H1 (cell line): Measurements from ENCODE around the gene RELN. TPM values are rescaled to one million over a fixed set of nuclear protein-coding genes. Genes with fewer than 3 reads are reported as not detected.

Source experiments
- CTCF ChIA-PET: fragments of 300-600 bp; sonication (Branson Sonifier 250); formaldehyde crosslinking; loops from one replicate; lab custom pipeline; 2021; ENCODE audit not compliant: partially characterized antibody; lab: Charles Lee
- POLR2A ChIA-PET: fragments of 300-600 bp; sonication (Branson Sonifier 250); formaldehyde crosslinking; loops from one replicate; lab custom pipeline; 2021; ENCODE audit warnings: inconsistent platforms; ENCODE audit not compliant: partially characterized antibody; lab: Charles Lee
- DNase-seq, 2 experiments: peaks; one replicate each; pipeline versions ENCODE4 v3.0.0 to v3.0.0-alpha.2; 2010 to 2022; ENCODE audit warnings: low spot score in 2 of 2, low read depth in 1 of 2, mixed read lengths in 1 of 2
- FAIRE-seq: peaks from 2 replicates; lab custom pipeline; 2011; peaks lifted over from hg19 to GRCh38; lab: Jason Lieb, UNC
- H2AFZ ChIP-seq: 2 replicates; pipeline ENCODE4 v1.8.1; 2012; ENCODE audit warnings: low read length, inconsistent platforms
- H2AK5ac ChIP-seq: 2 replicates; pipeline ENCODE4 v1.6.1; 2013; ENCODE audit warnings: low read depth, low read length
- H2BK120ac ChIP-seq: replicated peaks from 2 replicates; pipeline ENCODE3; 2013; ENCODE audit warnings: low read depth, low read length, inconsistent platforms
- H2BK12ac ChIP-seq: 2 replicates; pipeline ENCODE4 v1.6.1; 2013; ENCODE audit warnings: low read depth, low read length
- H2BK15ac ChIP-seq: 2 replicates; pipeline ENCODE4 v1.6.1; 2013; ENCODE audit warnings: low read length
- H2BK20ac ChIP-seq: 2 replicates; pipeline ENCODE4 v1.6.1; 2013; ENCODE audit warnings: low read length
- H2BK5ac ChIP-seq: 2 replicates; pipeline ENCODE4 v1.6.1; 2013; ENCODE audit warnings: low read depth, low read length
- H3K14ac ChIP-seq: 2 replicates; pipeline ENCODE4 v1.6.1; 2013; ENCODE audit warnings: inconsistent platforms; ENCODE audit not compliant: insufficient read length
- H3K18ac ChIP-seq: 2 replicates; pipeline ENCODE4 v1.6.1; 2013; ENCODE audit warnings: low read length; ENCODE audit errors: extremely low read depth
- H3K23ac ChIP-seq: 2 replicates; pipeline ENCODE4 v1.6.1; 2013; ENCODE audit warnings: inconsistent platforms; ENCODE audit not compliant: insufficient read length
- H3K23me2 ChIP-seq: 2 replicates; pipeline ENCODE4 v1.6.1; 2013; ENCODE audit warnings: low read depth, low read length
- H3K27ac ChIP-seq: 2 replicates; pipeline ENCODE4 v1.6.1; 2011; ENCODE audit warnings: low read depth, low read length, inconsistent platforms
- H3K27me3 ChIP-seq, 4 experiments: replicated peaks in 1 of 4; 1 replicate in 1 of 4; 2 replicates in 3 of 4; pipeline versions ENCODE4 v1.6.1 to v1.8.1; 2011 to 2013; ENCODE audit warnings: low read length in 3 of 4, mild to moderate bottlenecking in 3 of 4, inconsistent platforms in 2 of 4, mixed read lengths in 2 of 4, moderate library complexity in 1 of 4; ENCODE audit not compliant: control insufficient read depth in 3 of 4, insufficient read depth in 3 of 4; ENCODE audit errors: extremely low read depth in 1 of 4
- H3K36me3 ChIP-seq, 4 experiments: 2 replicates each; pipeline versions ENCODE4 v1.6.1 to v1.8.1; 2011 to 2013; ENCODE audit warnings: mild to moderate bottlenecking in 4 of 4, low read length in 3 of 4, moderate library complexity in 2 of 4, control low read depth in 1 of 4, inconsistent platforms in 1 of 4; ENCODE audit not compliant: insufficient read depth in 4 of 4, control insufficient read depth in 2 of 4
- H3K4ac ChIP-seq: replicated peaks from 2 replicates; pipeline ENCODE3; 2013; ENCODE audit warnings: low read length, low read depth, mixed read lengths, inconsistent platforms; ENCODE audit not compliant: insufficient read length
- H3K4me1 ChIP-seq, 4 experiments: replicated peaks in 1 of 4; 1 replicate in 1 of 4; 2 replicates in 3 of 4; pipeline versions ENCODE4 v1.6.1 to v1.8.1; 2011 to 2013; ENCODE audit warnings: low read length in 3 of 4, inconsistent platforms in 2 of 4, mixed read lengths in 1 of 4; ENCODE audit not compliant: insufficient read depth in 4 of 4, control insufficient read depth in 3 of 4
- H3K4me2 ChIP-seq, 2 experiments: 2 replicates each; pipeline versions ENCODE4 v1.6.1 to v1.8.1; 2011 to 2013; ENCODE audit warnings: low read depth in 2 of 2, low read length in 2 of 2, control low read depth in 1 of 2, inconsistent platforms in 1 of 2, mild to moderate bottlenecking in 1 of 2; ENCODE audit not compliant: insufficient read depth in 1 of 2
- H3K4me3 ChIP-seq, 4 experiments: fragments of 200-600, 300-600 bp in 1 of 4; sonication (generic), shearing (Covaris generic), sonication (Bioruptor Twin) in 1 of 4; 2 replicates each; pipeline versions ENCODE4 v1.5.1 to v1.8.1; 2011 to 2016; ENCODE audit warnings: low read length in 4 of 4, low read depth in 3 of 4, control low read depth in 2 of 4, inconsistent platforms in 2 of 4, mild to moderate bottlenecking in 2 of 4, mixed read lengths in 1 of 4, moderate library complexity in 1 of 4; ENCODE audit not compliant: insufficient read depth in 2 of 4; ENCODE audit errors: extremely low read depth in 1 of 4
- H3K56ac ChIP-seq: replicated peaks from 2 replicates; pipeline ENCODE3; 2013; ENCODE audit warnings: low read depth, mild to moderate bottlenecking, mixed read lengths, low read length, inconsistent platforms; ENCODE audit not compliant: insufficient read length
- H3K79me1 ChIP-seq: 2 replicates; pipeline ENCODE4 v1.6.1; 2013; ENCODE audit warnings: low read depth, low read length, control low read depth
- H3K79me2 ChIP-seq, 2 experiments: 2 replicates each; pipeline versions ENCODE4 v1.6.1 to v1.8.1; 2012 to 2013; ENCODE audit warnings: low read length in 2 of 2, mild to moderate bottlenecking in 2 of 2, inconsistent platforms in 1 of 2; ENCODE audit not compliant: insufficient read depth in 2 of 2, control insufficient read depth in 1 of 2
- H3K9ac ChIP-seq, 4 experiments: replicated peaks in 1 of 4; 1 replicate in 1 of 4; 2 replicates in 3 of 4; pipeline versions ENCODE4 v1.6.1 to v1.8.1; 2011 to 2013; ENCODE audit warnings: low read depth in 3 of 4, low read length in 3 of 4, control low read depth in 2 of 4, mild to moderate bottlenecking in 2 of 4, moderate library complexity in 2 of 4, inconsistent platforms in 1 of 4; ENCODE audit errors: extremely low read depth in 1 of 4
- H3K9me3 ChIP-seq, 2 experiments: 2 replicates each; pipeline versions ENCODE4 v1.6.1 to v1.8.1; 2012 to 2013; ENCODE audit warnings: mild to moderate bottlenecking in 2 of 2, moderate library complexity in 2 of 2, control low read depth in 1 of 2, inconsistent platforms in 1 of 2, low read depth in 1 of 2, low read length in 1 of 2, mixed read lengths in 1 of 2; ENCODE audit not compliant: insufficient read depth in 2 of 2
- H4K20me1 ChIP-seq, 2 experiments: replicated peaks in 1 of 2; 2 replicates each; pipeline versions ENCODE3 to v1.8.1; 2011 to 2013; ENCODE audit warnings: inconsistent platforms in 2 of 2, low read length in 2 of 2, mild to moderate bottlenecking in 1 of 2; ENCODE audit not compliant: insufficient read depth in 2 of 2, control insufficient read depth in 1 of 2
- H4K5ac ChIP-seq: 2 replicates; pipeline ENCODE4 v1.6.1; 2013; ENCODE audit warnings: low read length, low read depth, mixed read lengths, inconsistent platforms; ENCODE audit not compliant: insufficient read length
- H4K8ac ChIP-seq: 2 replicates; pipeline ENCODE4 v1.8.0; 2013; ENCODE audit warnings: mild to moderate bottlenecking, moderate library complexity, low read length, inconsistent platforms; ENCODE audit not compliant: insufficient read depth; ENCODE audit errors: extremely low read depth
- H4K91ac ChIP-seq: replicated peaks from 2 replicates; pipeline ENCODE3; 2013; ENCODE audit warnings: low read length, mixed read lengths, inconsistent platforms; ENCODE audit not compliant: insufficient read length
- BACH1 ChIP-seq: IDR thresholded peaks from 2 replicates; pipeline ENCODE4 v1.6.1; 2012; ENCODE audit warnings: low read length, improper control_type of control experiment
- CBX5 ChIP-seq: fragments of 300-800, 300-1000 bp; sonication (generic); IDR thresholded peaks from 2 replicates; pipeline ENCODE4 v1.7.1; 2016; ENCODE audit warnings: antibody characterized with exemption, low read length, low read depth
- CBX8 ChIP-seq: fragments of 300-800, 300-1000 bp; sonication (generic); IDR thresholded peaks from 2 replicates; pipeline ENCODE4 v1.7.1; 2016; ENCODE audit warnings: low read depth, low read length, borderline replicate concordance
- CREB1 ChIP-seq: IDR thresholded peaks from 2 replicates; pipeline ENCODE4 v1.6.1; 2012; ENCODE audit warnings: inconsistent platforms
- CTCF ChIP-seq, 3 experiments: IDR thresholded peaks; 1 replicate in 2 of 3; 2 replicates in 1 of 3; pipeline versions ENCODE4 v1.5.1 to v1.6.1; 2011; ENCODE audit warnings: low read length in 3 of 3, mild to moderate bottlenecking in 3 of 3, inconsistent platforms in 2 of 3, low read depth in 1 of 3, moderate library complexity in 1 of 3; ENCODE audit not compliant: insufficient read depth in 1 of 3; ENCODE audit errors: control extremely low read depth in 1 of 3
- EZH2 ChIP-seq: fragments of 200-600 bp; sonication (generic); IDR thresholded peaks from 2 replicates; pipeline ENCODE4 v1.7.1; 2012; ENCODE audit warnings: low read depth, mild to moderate bottlenecking, moderate library complexity, low read length, inconsistent platforms; ENCODE audit not compliant: severe bottlenecking
- KDM4A ChIP-seq: IDR thresholded peaks from one replicate; pipeline ENCODE4 v1.7.1; 2012; ENCODE audit warnings: low read depth, mild to moderate bottlenecking, moderate library complexity, low read length, inconsistent platforms; ENCODE audit not compliant: severe bottlenecking
- KDM5A ChIP-seq: fragments of 200-600 bp; IDR thresholded peaks from 2 replicates; pipeline ENCODE4 v1.7.1; 2012; ENCODE audit warnings: mild to moderate bottlenecking, low read length, inconsistent platforms, mixed read lengths
- NANOG ChIP-seq: IDR thresholded peaks from 2 replicates; pipeline ENCODE4 v1.6.1; 2011; ENCODE audit warnings: low read length, low read depth, mild to moderate bottlenecking, inconsistent platforms; ENCODE audit not compliant: insufficient read depth, poor library complexity, severe bottlenecking
- POLR2A ChIP-seq, 2 experiments: IDR thresholded peaks; 1 replicate in 1 of 2; 2 replicates in 1 of 2; pipeline ENCODE4 v1.6.1; 2011; ENCODE audit warnings: low read depth in 2 of 2, low read length in 2 of 2, mild to moderate bottlenecking in 2 of 2; ENCODE audit errors: control extremely low read depth in 1 of 2
- SIX5 ChIP-seq: IDR thresholded peaks from 2 replicates; pipeline ENCODE4 v1.6.1; 2011; ENCODE audit warnings: mild to moderate bottlenecking, low read depth, low read length
- SP4 ChIP-seq: IDR thresholded peaks from 2 replicates; pipeline ENCODE4 v1.6.1; 2012; ENCODE audit warnings: low read length, inconsistent platforms
- TBP ChIP-seq: IDR thresholded peaks from 2 replicates; pipeline ENCODE4 v1.6.1; 2011; ENCODE audit warnings: low read depth, low read length, improper control_type of control experiment
- TEAD4 ChIP-seq: IDR thresholded peaks from 2 replicates; pipeline ENCODE4 v1.6.1; 2012; ENCODE audit warnings: low read depth, low read length, inconsistent platforms, mixed read lengths
- WGBS, 2 experiments: shearing (Covaris generic) in 1 of 2; methylation state at CpG; one replicate each; pipeline versions ENCODE4 v1.1.6 to v1.1.7; 2013 to 2015; ENCODE audit warnings: low lambda C conversion rate in 2 of 2, mixed read lengths in 2 of 2, inconsistent platforms in 1 of 2, low coverage in 1 of 2, missing lambda C conversion rate in 1 of 2; ENCODE audit not compliant: insufficient replicate concordance in 2 of 2, insufficient coverage in 1 of 2, insufficient read length in 1 of 2; ENCODE audit errors: extremely low coverage in 1 of 2, missing lambda C conversion rate in 1 of 2; 5-methylcytosine and 5-hydroxymethylcytosine counted together
- polyA plus RNA-seq, 7 experiments: library from polyadenylated mRNA; depleted of rRNA in 3 of 7; stranded (reverse) in 5 of 7; unstranded in 2 of 7; fragments of >200 nt in 5 of 7; fragments of 200-250 nt in 2 of 7; gene quantifications; 1 replicate in 5 of 7; 2 replicates in 1 of 7; 4 replicates in 1 of 7; pipeline versions ENCODE4 v1.2.1 to v1.2.3, GENCODE V29; 2011 to 2013; ENCODE audit warnings: missing spikeins in 2 of 7, mixed read lengths in 2 of 7
- total RNA-seq: library from RNA; stranded (reverse); fragmentation: NEBNext Ultra II Directional; extraction: Animal tissue kit (Norgen Biotek cat#: 25700); gene quantifications from 2 replicates; pipeline ENCODE4 v1.2.1, GENCODE V29; 2021

The RELN gene
- total and polyA plus RNA-seq, 2 of the 8 experiments (the other 6 are each of a cell fraction or from before 2014, with no cell fraction given): 0.03 to 0.07 TPM

- Histone ChIP-seq H2BK15ac (no peak overlapping the region), H2BK120ac (no peak overlapping the region), H3K79me1 (no peaks in the 10 kb centered on the region), H3K56ac (no peak overlapping the region), H3K18ac (no peak overlapping the region), H3K4me2 (no peak overlapping the region), H3K4me1 (peaks cover 0 to 5% (median 0%) of the 10 kb centered on the region in 4 experiments; a peak in 2 of 7 replicates), H3K27me3 (peaks cover 0 to 14% (median 9%) of the 10 kb centered on the region in 4 experiments; a peak in 5 of 7 replicates), H3K9ac (no peak overlapping the region), H4K91ac (no peak overlapping the region), H3K9me3 (no peaks in the 10 kb centered on the region), H3K79me2 (no peaks in the 10 kb centered on the region), H3K4me3 (no peak overlapping the region), H4K20me1 (no peaks in the 10 kb centered on the region), H3K27ac (no peak overlapping the region), H2BK5ac (no peak overlapping the region), H3K4ac (no peak overlapping the region), H3K23ac (no peak overlapping the region), H4K5ac (no peak overlapping the region), H2BK12ac (no peak overlapping the region), H2BK20ac (no peak overlapping the region), H3K23me2 (no peaks in the 10 kb centered on the region), H2AK5ac (no peak overlapping the region), H3K36me3 (no peaks in the 10 kb centered on the region), H2AFZ (no peak overlapping the region), H3K14ac (no peak overlapping the region), H4K8ac (no peak overlapping the region)
- ChIA-PET POLR2A (no interaction called here), CTCF (no interaction called here)
- FAIRE-seq (no peak), DNase-seq (no peak)
- 84% methylated on average over 8 of the region's 8 CpGs; no CpG with 5 or more reads in 1 of the 2 experiments for WGBS, 2 experiments
- TF ChIP-seq BACH1 (no peak), CBX5 (no peak), CREB1 (no peak), NANOG (no peak), POLR2A (IDR thresholded peaks at IDR 0.05; ENCODE audit: control extremely low read depth in 1 of 2, low read depth in 2 of 2, low read length in 2 of 2) (no peak), TBP (no peak), EZH2 (no peak), CTCF (IDR thresholded peaks at IDR 0.05; ENCODE audit: control extremely low read depth in 1 of 3, insufficient read depth in 1 of 3, low read depth in 1 of 3, low read length in 3 of 3) (no peak), SP4 (no peak), SIX5 (no peak), TEAD4 (no peak), KDM5A (no peak), CBX8 (no peak), KDM4A (no peak)
Observed at GRCh38 chr7:103439661-103440060, 549.8 kb downstream of the RELN start.
